ENCODE measurements around the gene FBXO33.
"Not testable (repeated sequence)": the region's sequence is repeated elsewhere in the genome, so short reads cannot be mapped to it uniquely, and the experiment has no call there.

Gene FBXO33

DNA sequence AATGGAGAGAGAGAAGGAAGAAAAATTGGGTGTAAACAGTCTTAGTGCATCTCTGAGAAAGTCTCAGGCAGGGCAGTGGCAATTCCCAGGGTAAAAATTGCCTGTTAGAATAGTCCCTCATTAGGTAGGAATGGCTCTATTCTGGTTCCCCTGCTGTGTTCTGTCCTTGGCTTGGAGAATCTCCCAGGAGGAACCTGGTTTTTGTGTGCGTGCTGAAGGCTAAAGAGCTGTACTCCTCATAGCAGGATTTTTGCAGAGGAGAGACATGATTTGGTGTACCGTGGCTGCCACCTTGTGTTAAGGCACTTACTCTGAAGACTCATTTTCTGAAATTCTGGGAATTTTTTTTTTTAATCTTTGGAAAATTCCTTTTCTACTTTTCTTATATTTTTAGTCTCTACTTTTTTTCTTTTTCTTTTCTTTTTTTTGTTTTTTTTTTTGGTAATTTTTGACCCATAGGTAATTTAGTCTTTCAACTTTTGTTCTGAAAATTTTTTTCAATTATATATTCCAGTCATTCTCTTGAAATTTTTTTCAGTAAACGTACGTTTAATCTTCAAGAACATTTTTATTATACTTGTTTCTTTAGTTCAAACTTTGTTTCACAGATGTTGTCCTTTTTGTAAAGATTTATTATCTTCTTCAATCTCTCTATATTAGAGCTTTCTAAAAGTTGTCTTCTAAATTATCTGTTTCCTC lies 63.8 kb downstream of the FBXO33 start:
- DNase-seq: no peak

DNA sequence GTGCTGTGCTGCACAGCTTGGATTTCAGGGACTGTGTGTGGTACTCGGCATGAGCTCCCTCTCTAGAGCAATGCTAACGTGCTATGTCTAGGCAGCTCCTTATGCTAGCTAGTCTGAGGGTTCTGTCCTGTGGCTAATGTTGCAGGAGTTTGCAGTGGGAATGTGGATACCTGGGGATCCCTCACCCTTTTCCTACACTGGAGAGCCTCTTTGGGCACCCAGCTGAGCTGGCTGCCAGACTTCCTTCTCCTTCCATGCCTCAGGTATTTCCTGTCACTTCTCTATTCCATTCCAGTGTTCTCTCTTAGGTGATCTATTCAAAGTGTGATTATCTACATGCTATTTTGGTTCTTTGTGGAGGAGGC lies 64.9 kb downstream of the FBXO33 start:
- no peak for DNase-seq

DNA sequence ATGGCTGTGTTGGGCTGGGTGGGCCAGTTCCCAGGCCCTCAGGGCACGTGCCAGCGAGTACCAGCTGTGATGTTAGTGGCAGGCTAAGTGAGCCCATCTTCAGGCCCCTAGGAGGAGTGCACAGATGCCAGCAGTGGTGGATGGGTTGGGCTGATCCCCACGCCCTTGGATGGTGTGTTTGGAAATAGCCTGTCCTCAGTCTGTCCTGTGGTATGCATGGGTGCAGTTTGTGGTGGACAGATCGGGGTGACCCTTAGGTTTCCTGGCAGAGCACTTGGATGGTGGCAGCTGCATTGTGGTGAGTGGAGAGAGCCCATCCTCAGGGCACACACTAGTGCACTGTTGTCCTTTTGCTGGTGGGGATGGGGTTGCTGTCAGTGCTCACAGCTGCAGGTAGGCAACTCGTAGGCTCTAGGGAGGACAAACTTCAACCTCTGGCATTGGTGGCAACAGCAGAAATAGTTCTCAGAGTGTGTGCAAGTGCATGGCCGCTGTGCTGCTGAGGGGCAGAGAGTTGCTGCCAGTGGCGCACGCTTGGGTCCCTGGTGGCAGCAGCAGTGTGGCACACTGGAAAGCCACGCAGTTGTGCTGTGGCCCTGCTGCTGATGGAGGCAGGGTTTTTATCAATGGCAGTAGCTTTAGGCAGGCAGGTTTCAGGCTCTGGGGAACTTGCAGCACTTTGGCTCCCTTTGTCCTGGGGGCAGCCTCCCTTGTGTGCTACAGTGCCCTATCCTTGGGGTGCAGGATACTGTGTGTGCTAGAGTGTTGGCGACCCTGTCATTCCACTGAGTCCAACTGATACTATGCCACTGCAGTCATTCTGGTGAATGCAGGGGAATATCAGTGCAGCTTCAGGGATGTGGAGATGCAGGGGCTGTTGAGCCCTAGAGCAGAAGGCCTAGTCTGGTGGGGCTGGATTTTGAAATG lies 65.5 kb downstream of the FBXO33 start:
- no peak for DNase-seq

DNA sequence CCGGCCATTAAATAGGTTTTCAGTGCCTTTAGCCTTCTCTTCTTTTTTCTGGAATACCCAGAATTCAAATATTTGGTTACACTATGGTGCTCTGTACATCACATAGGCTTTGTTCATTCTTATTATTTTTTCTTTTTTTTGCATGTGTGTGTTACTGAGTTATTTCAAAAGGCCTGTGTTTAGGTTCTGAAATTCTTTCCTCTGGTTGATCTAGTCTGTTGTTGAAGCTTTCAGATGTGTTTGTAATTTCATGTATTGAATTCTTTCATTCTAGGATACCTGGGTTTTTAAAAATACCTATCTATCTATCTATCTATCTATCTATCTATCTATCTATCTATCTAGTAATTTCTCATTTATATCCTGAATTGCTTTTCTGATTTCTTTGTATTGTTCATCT lies 66.9 kb downstream of the FBXO33 start:
- no peak for DNase-seq

DNA sequence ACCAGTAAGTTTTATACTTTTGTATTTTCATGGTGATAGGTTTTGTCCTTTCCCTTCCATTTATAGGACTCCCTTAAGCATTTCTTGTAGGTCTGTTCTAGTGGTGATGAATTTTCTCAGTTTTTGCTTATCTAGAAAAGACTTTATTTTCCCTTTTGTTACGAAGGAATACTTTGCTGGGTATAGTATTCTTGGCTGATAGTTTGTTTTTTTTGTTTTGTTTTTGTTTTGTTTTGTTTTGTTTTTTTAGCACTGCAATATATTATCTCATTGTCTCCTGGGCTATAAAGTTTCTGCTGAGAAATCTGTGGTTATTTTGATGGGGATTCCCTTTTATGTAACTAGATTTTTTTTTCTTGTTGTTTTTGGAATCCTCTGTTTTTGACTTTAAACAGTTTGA lies 67.7 kb downstream of the FBXO33 start:
- no peak for DNase-seq

DNA sequence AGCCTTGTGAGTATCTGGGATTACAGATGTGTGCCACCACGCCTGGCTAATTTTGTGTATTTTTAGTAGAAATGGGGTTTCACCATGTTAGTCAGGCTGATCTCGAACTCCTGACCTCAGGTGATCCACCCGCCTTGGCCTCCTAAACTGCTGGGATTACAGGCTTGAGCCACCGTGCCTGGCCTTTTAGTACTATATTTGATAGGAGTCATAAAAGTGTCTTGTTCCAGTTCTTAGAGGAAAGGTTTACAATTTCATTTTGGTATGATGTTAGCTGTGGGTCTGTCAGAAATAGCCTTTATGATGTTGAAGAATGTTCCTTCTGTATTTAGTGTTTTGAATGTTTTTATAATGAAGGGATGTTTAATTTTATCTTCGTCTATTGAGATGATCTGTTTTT lies 70.7 kb downstream of the FBXO33 start:
- not testable (repeated sequence) for DNase-seq

DNA sequence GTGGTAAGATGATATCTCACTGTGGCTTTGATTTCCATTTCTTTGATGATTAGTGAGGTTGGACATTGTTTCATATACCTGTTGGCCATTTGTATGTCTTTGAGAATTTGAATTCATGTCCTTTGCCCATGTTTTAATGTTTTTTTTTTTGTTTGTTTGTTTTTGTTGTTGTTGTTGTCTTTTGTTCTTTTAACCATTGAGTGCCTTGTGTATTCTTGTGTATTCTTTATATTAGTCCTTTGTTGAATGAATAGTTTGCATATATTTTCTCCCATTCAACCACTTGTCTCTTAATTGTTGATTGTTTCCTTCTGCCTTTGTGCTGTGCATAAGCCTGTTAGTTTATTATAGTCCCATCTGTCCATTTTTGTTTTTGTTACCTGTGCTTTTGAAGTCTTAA lies 71.9 kb downstream of the FBXO33 start:
- DNase-seq: no peak

DNA sequence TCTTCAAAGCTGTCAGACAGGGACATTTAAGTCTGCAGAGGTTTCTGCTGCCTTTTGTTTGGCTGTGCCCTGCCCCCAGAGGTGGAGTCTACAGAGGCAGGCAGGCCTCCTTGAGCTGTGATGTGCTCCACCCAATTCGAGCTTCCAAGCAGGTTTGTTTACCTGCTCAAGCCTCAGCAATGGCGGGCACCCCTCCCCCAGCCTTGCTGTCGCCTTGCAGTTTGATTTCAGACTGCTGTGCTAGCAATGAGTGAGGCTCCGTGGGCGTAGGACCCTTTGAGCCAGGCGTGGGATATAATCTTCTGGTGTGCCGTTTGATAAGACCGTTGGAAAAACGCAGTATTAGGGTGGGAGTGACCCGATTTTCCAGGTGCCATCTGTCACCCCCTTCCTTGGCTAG lies 73.2 kb downstream of the FBXO33 start:
- not testable (repeated sequence) for DNase-seq

DNA sequence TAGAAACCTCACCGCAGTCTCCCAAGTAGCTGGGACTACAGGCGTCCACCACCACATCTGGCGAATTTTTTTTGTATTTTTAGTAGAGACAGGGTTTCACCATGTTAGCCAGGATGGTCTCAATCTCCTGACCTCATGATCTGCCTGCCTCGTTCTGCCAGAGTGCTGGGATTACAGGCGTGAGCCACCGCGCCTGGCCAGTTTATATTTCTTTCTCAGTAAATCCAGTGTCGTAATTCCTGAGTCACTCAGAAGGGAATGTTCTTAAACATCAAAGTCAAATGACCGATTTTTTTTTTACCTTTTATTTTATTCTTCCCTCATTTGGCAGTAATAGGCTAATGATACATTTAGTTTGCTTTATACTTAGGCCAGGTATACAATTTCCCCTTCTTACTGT lies 80.5 kb downstream of the FBXO33 start:
- DNase-seq: no peak

DNA sequence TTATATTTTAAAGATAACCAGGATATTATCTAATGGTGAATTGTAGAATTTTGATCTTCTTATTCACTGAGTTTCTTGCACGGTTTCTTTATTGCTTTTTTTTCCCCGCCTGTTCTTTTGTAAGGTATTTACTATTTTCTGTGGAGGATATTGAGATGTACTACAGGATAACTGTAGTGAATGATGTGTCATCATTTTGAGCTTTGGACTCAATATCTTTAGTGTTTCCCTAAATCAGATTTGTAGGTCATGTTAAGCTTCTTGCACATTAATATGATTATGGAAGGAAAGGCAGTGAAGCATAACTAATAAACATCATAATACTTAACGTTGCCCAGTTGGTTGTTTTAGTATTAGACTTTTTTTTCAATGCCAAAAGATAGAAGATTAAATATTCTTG lies 81.4 kb downstream of the FBXO33 start:
- DNase-seq: no peak
